IMR-90 (cell line): ENCODE results near the gene ETV6. TPM values are rescaled to one million over a fixed set of nuclear protein-coding genes. Genes with fewer than 3 reads are reported as not detected.

Experiments
- ATAC-seq: fragments of 200-7000 bp; cut with Tn5 transposase; 2 replicates; pipeline ENCODE4 v1.9.1; 2020; ENCODE audit warnings: low read depth, mild to moderate bottlenecking, moderate library complexity
- BruUV-seq: library from RNA; stranded (reverse); fragments of 400-500 nt; replicated peaks from 2 replicates; lab custom pipeline; 2021; lab: Mats Ljungman, UMichigan
- CTCF ChIA-PET: fragments of 300-600 bp; formaldehyde crosslinking; extraction: SDS; loops from one replicate; lab custom pipeline; 2021; ENCODE audit warnings: antibody characterized with exemption; lab: Yijun Ruan, JAX
- POLR2A ChIA-PET: fragments of 300-600 bp; sonication (Branson Sonifier 250); formaldehyde crosslinking; loops from one replicate; lab custom pipeline; 2022; ENCODE audit warnings: antibody characterized with exemption; ENCODE audit not compliant: unreplicated experiment; lab: Charles Lee
- DNase-seq: peaks from one replicate; pipeline ENCODE4 v3.0.0; 2013
- H2AFZ ChIP-seq: replicated peaks from 2 replicates; pipeline ENCODE3; 2013; ENCODE audit warnings: low read length, mild to moderate bottlenecking; ENCODE audit not compliant: poor library complexity
- H2AK5ac ChIP-seq: 2 replicates; pipeline ENCODE4 v1.6.1; 2013; ENCODE audit warnings: low read depth, low read length, inconsistent platforms
- H2AK9ac ChIP-seq: replicated peaks from 2 replicates; pipeline ENCODE3; 2013; ENCODE audit warnings: mild to moderate bottlenecking, low read depth, low read length, moderate library complexity; ENCODE audit not compliant: poor library complexity
- H2BK120ac ChIP-seq: 2 replicates; pipeline ENCODE4 v1.6.1; 2013; ENCODE audit warnings: low read depth, low read length, inconsistent platforms
- H2BK15ac ChIP-seq: 3 replicates; pipeline ENCODE4 v1.6.1; 2013; ENCODE audit warnings: low read depth, low read length, inconsistent platforms
- H2BK20ac ChIP-seq: 2 replicates; pipeline ENCODE4 v1.6.1; 2013; ENCODE audit warnings: low read depth, mild to moderate bottlenecking, inconsistent platforms, low read length, moderate library complexity
- H2BK5ac ChIP-seq: 2 replicates; pipeline ENCODE4 v1.6.1; 2013; ENCODE audit warnings: mild to moderate bottlenecking, low read depth, low read length, inconsistent platforms; ENCODE audit not compliant: poor library complexity, severe bottlenecking
- H3K14ac ChIP-seq: replicated peaks from 2 replicates; pipeline ENCODE4 v1.6.1; 2013; ENCODE audit warnings: low read depth, low read length, inconsistent platforms
- H3K18ac ChIP-seq: 2 replicates; pipeline ENCODE4 v1.6.1; 2013; ENCODE audit warnings: low read depth, low read length, control low read depth
- H3K23ac ChIP-seq: 2 replicates; pipeline ENCODE4 v1.6.1; 2013; ENCODE audit warnings: low read depth, low read length, inconsistent platforms
- H3K27ac ChIP-seq: 2 replicates; pipeline ENCODE4 v1.5.1; 2013; ENCODE audit warnings: mild to moderate bottlenecking, control low read depth, low read length; ENCODE audit not compliant: insufficient read depth
- H3K27me3 ChIP-seq: 2 replicates; pipeline ENCODE4 v1.6.1; 2013; ENCODE audit warnings: low read length; ENCODE audit not compliant: control insufficient read depth, insufficient read depth
- H3K36me3 ChIP-seq: 2 replicates; pipeline ENCODE4 v1.6.1; 2013; ENCODE audit warnings: low read length, mixed read lengths; ENCODE audit not compliant: control insufficient read depth, insufficient read depth
- H3K4ac ChIP-seq: 2 replicates; pipeline ENCODE4 v1.6.1; 2013; ENCODE audit warnings: low read depth, low read length, inconsistent platforms
- H3K4me1 ChIP-seq: 2 replicates; pipeline ENCODE4 v1.6.1; 2013; ENCODE audit warnings: low read length, mixed read lengths; ENCODE audit not compliant: control insufficient read depth, insufficient read depth
- H3K4me2 ChIP-seq: 2 replicates; pipeline ENCODE4 v1.6.1; 2013; ENCODE audit warnings: low read depth, mild to moderate bottlenecking, control low read depth, low read length, moderate library complexity
- H3K4me3 ChIP-seq: 2 replicates; pipeline ENCODE4 v1.5.1; 2013; ENCODE audit warnings: low read depth, mild to moderate bottlenecking, control low read depth, low read length, moderate library complexity; ENCODE audit not compliant: insufficient read depth
- H3K56ac ChIP-seq: 2 replicates; pipeline ENCODE4 v1.6.1; 2013; ENCODE audit warnings: low read length, inconsistent platforms; ENCODE audit not compliant: insufficient read depth; ENCODE audit errors: extremely low read depth
- H3K79me1 ChIP-seq, 2 experiments: 2 replicates each; pipeline ENCODE4 v1.6.1; 2013; ENCODE audit warnings: low read length in 2 of 2, inconsistent platforms in 1 of 2, low read depth in 1 of 2
- H3K9ac ChIP-seq: 2 replicates; pipeline ENCODE4 v1.6.1; 2013; ENCODE audit warnings: low read depth, low read length, control low read depth
- H3K9me1 ChIP-seq: 2 replicates; pipeline ENCODE4 v1.6.1; 2013; ENCODE audit warnings: low read length, inconsistent platforms; ENCODE audit not compliant: insufficient read depth
- H3K9me3 ChIP-seq: 2 replicates; pipeline ENCODE4 v1.6.1; 2013; ENCODE audit warnings: low read length; ENCODE audit not compliant: control insufficient read depth, insufficient read depth
- H4K20me1 ChIP-seq: 2 replicates; pipeline ENCODE4 v1.6.1; 2013; ENCODE audit warnings: low read length, inconsistent platforms; ENCODE audit not compliant: insufficient read depth
- H4K5ac ChIP-seq: 2 replicates; pipeline ENCODE4 v1.6.1; 2013; ENCODE audit warnings: mild to moderate bottlenecking, low read depth, low read length, control low read depth
- H4K8ac ChIP-seq, 2 experiments: 2 replicates each; pipeline ENCODE4 v1.6.1; 2013; ENCODE audit warnings: low read depth in 2 of 2, low read length in 2 of 2, control low read depth in 1 of 2, inconsistent platforms in 1 of 2
- H4K91ac ChIP-seq: 2 replicates; pipeline ENCODE4 v1.6.1; 2013; ENCODE audit warnings: low read depth, low read length, inconsistent platforms; ENCODE audit not compliant: insufficient read depth
- CEBPB ChIP-seq: IDR thresholded peaks from 2 replicates; pipeline ENCODE4 v1.6.1; 2012; ENCODE audit warnings: low read depth, low read length, improper control_type of control experiment
- CHD1 ChIP-seq: IDR thresholded peaks from 2 replicates; pipeline ENCODE4 v1.6.1; 2012; ENCODE audit warnings: low read depth, low read length, improper control_type of control experiment
- CTCF ChIP-seq: conservative IDR thresholded peaks from 2 replicates; pipeline ENCODE4 v1.5.1; 2012; ENCODE audit warnings: mild to moderate bottlenecking, low read depth, low read length, improper control_type of control experiment
- MAZ ChIP-seq: IDR thresholded peaks from 2 replicates; pipeline ENCODE4 v1.6.1; 2012; ENCODE audit warnings: low read depth, mild to moderate bottlenecking, low read length, improper control_type of control experiment, moderate library complexity, borderline replicate concordance
- MXI1 ChIP-seq: IDR thresholded peaks from 2 replicates; pipeline ENCODE4 v1.6.1; 2012; ENCODE audit warnings: low read depth, mild to moderate bottlenecking, low read length, moderate library complexity, borderline replicate concordance
- NFE2L2 ChIP-seq: fragments of 150-350 bp; IDR thresholded peaks from 2 replicates; pipeline ENCODE4 v1.6.1; 2016; ENCODE audit warnings: low read depth, mild to moderate bottlenecking, low read length
- POLR2A ChIP-seq: IDR thresholded peaks from 2 replicates; pipeline ENCODE4 v1.6.1; 2012; ENCODE audit warnings: mild to moderate bottlenecking, low read depth, low read length
- RFX5 ChIP-seq: IDR thresholded peaks from 2 replicates; pipeline ENCODE4 v1.8.0; 2012; ENCODE audit warnings: low read depth, mild to moderate bottlenecking, low read length, moderate library complexity
- WGBS, 2 experiments: methylation state at CpG; one replicate each; pipeline versions ENCODE4 v1.1.5 to v1.1.7; 2013; ENCODE audit warnings: missing lambda C conversion rate in 2 of 2; ENCODE audit not compliant: insufficient read length in 1 of 2; ENCODE audit errors: extremely low coverage in 2 of 2; 5-methylcytosine and 5-hydroxymethylcytosine counted together
- dilution Hi-C: fragments of 300-500 bp; cut with HindIII; formaldehyde crosslinking; loops from one replicate; pipeline ENCODE4 v1.14.3; 2018; ENCODE audit warnings: low sequenced_read_pairs; ENCODE audit not compliant: unreplicated experiment
- in situ Hi-C: fragments of 300-500 bp; cut with MboI; formaldehyde crosslinking; loops from 3 replicates; pipeline ENCODE4 v1.14.3; 2019; ENCODE audit warnings: low sequenced_read_pairs, inconsistent platforms, mixed read lengths
- intact Hi-C: fragments of 100-400 bp; cut with micrococcal nuclease; formaldehyde crosslinking; loops from 2 replicates; pipeline ENCODE4 v1.10.0; 2022
- polyA plus RNA-seq, 3 experiments: library from polyadenylated mRNA; depleted of rRNA; stranded (reverse); fragments of >200 nt; gene quantifications; 2 replicates each; pipeline ENCODE4 v1.2.3, GENCODE V29; 2012; ENCODE audit warnings: low replicate concordance in 1 of 3
- total RNA-seq: library from RNA; depleted of rRNA; stranded (reverse); fragments of >200 nt; gene quantifications from 2 replicates; pipeline ENCODE4 v1.2.3, GENCODE V29; 2012

ETV6 gene
- total and polyA plus RNA-seq, 2 of the 4 experiments (the other 2 are of a cell fraction): 8.4 to 9.9 TPM

GRCh38 chr12:11746024-11746771, 96.7 kb downstream of the ETV6 start:
- dilution Hi-C loops: no loop called here
- H3K9me3 ChIP-seq: no peaks in the 10 kb centered on the region
- H3K4me2 ChIP-seq: 0 out of 2 replicates have a peak overlapping the region, but pooled peaks have one; percentile 33
- H3K36me3 ChIP-seq: no peaks in the 10 kb centered on the region
- no peak overlapping the region for H3K23ac ChIP-seq
- CTCF ChIA-PET: no interaction called here
- peak overlapping the region; percentile 29 for H2BK5ac ChIP-seq
- H3K27me3 ChIP-seq: no peaks in the 10 kb centered on the region
- no peak overlapping the region for H2AFZ ChIP-seq
- H3K14ac ChIP-seq: peak overlapping the region; percentile 43; the same call in 1 of the 2 replicates
- H2AK9ac ChIP-seq: no peak overlapping the region
- peaks cover 15% of the 10 kb centered on the region for H3K9me1 ChIP-seq
- H3K18ac ChIP-seq: peak overlapping the region; percentile 20
- no TSS peak for BruUV-seq
- H4K20me1 ChIP-seq: peaks cover 21% of the 10 kb centered on the region
- intact Hi-C loops: no loop called here
- peak overlapping the region in 1 of 2 experiments; percentile 31; a peak in 1 of 4 replicates for H4K8ac ChIP-seq
- H3K4me3 ChIP-seq: no peak overlapping the region
- peak; percentile 55 for DNase-seq
- H4K91ac ChIP-seq: no peak overlapping the region
- ATAC-seq: peak; percentile 42
- H2BK15ac ChIP-seq: no peak overlapping the region
- no peak overlapping the region for H3K56ac ChIP-seq
- H2BK120ac ChIP-seq: no peak overlapping the region
- peak overlapping the region; percentile 56; the same call in 1 of the 2 replicates for H2AK5ac ChIP-seq
- H3K4ac ChIP-seq: peak overlapping the region; percentile 19; the same call in 1 of the 2 replicates
- peaks cover 8% of the 10 kb centered on the region for H3K4me1 ChIP-seq
- peaks cover 52 to 79% of the 10 kb centered on the region in 2 experiments for H3K79me1 ChIP-seq
- no peak overlapping the region; the same call in 1 of the 2 replicates for H3K9ac ChIP-seq
- TF ChIP-seq CTCF (no peak), RFX5 (no peak), MAZ (no peak), CHD1 (no peak), CEBPB (peak; percentile 58), NFE2L2 (no peak), POLR2A (no peak), MXI1 (no peak)
- 100% methylated on average over 2 of the region's 8 CpGs; no CpG with 5 or more reads in 1 of the 2 experiments for WGBS, 2 experiments
- H3K27ac ChIP-seq: no peak overlapping the region
- in situ Hi-C loops: no loop called here
- H2BK20ac ChIP-seq: no peak overlapping the region
- POLR2A ChIA-PET: no interaction called here
- no peak overlapping the region for H4K5ac ChIP-seq
